ENCODE results near the gene RFX8.

RFX8 gene

DNA sequence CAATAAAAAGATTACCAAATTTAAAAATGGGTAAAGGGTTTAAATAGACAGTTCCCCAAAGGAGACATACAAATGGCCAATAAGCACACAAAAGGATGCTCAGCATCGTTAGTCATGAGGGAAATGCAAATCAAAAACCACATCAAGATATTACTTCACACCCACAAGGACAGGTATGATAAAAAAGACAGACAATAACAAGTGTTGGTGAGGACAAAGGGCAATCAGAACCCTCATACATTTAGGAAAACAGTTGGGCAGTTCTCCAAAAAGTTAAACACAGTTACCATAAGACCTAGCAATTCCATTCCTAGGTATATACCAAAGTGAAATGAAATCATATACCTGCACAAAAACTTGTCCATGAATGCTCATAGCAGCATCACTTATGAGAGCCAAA, 102.1 kb downstream of the RFX8 start:
- Mint-ChIP-seq H3K4me3 (no peak overlapping the region), H3K4me1 (ENCODE audit: low read depth) (no peaks in the 10 kb centered on the region), H3K27me3 (no peaks in the 10 kb centered on the region), H3K36me3 (ENCODE audit: low read depth) (no peaks in the 10 kb centered on the region), H3K27ac (no peak overlapping the region), H3K9me3 (peaks cover 9% of the 10 kb centered on the region)

DNA sequence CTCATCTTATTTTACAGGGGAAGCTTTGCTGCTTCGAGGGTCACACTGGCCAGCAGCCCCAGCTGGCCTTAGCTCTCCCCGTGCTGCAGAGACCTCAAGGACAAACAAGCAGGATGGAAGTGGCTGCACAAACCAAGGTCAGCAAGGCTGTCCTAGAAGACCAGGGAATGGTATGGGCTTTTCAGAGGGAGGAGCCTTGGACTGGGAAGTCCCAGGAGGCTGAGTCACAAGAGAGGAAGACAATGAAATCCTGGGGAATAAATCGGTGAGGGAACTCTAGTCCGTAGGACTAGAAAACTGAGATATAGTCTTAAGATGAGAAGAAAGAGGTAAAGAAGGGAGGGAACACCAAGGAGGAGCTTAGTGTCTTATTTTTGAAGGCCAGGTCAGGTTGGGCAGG, 103.3 kb downstream of the RFX8 start:
- Mint-ChIP-seq H3K36me3 (ENCODE audit: low read depth) (no peaks in the 10 kb centered on the region), H3K27ac (no peak overlapping the region), H3K9me3 (peaks cover 9% of the 10 kb centered on the region), H3K4me1 (ENCODE audit: low read depth) (no peaks in the 10 kb centered on the region), H3K4me3 (no peak overlapping the region), H3K27me3 (no peaks in the 10 kb centered on the region)

DNA sequence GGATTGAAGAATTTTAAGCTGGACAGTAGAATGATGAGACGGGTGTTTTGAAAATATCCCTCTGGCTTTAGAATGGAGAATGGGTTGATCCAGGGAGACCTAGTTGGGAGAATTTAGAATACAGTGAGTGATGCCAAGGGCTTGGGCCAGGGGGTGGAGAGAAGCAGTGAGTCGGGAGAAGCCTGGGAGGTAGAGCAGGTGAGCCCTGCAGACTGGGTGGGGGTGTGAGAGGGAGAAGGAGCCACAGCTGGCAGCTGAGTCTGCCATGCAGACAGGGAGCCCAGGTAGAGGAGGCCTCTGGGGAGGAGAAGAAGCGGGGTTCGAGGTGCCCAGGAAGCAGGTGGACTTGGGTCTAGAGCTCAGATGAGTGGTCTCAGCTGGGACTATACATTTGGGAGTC, 105.8 kb downstream of the RFX8 start:
- Mint-ChIP-seq H3K36me3 (ENCODE audit: low read depth) (no peaks in the 10 kb centered on the region), H3K9me3 (peaks cover 9% of the 10 kb centered on the region), H3K4me3 (no peak overlapping the region), H3K27ac (no peak overlapping the region), H3K27me3 (no peaks in the 10 kb centered on the region), H3K4me1 (ENCODE audit: low read depth) (no peaks in the 10 kb centered on the region)

GRCh38 chr2:101368376-101368775, 106.5 kb downstream of the RFX8 start:
- H3K4me3 Mint-ChIP-seq, result no peak overlapping the region
- H3K27ac Mint-ChIP-seq, result no peak overlapping the region
- H3K4me1 Mint-ChIP-seq (ENCODE audit: low read depth), result no peaks in the 10 kb centered on the region
- H3K36me3 Mint-ChIP-seq (ENCODE audit: low read depth), result no peaks in the 10 kb centered on the region
- H3K27me3 Mint-ChIP-seq, result no peaks in the 10 kb centered on the region
- H3K9me3 Mint-ChIP-seq, result peaks cover 8% of the 10 kb centered on the region

- Mint-ChIP-seq H3K4me1 (ENCODE audit: low read depth) (peaks cover under 1% of the 10 kb centered on the region), H3K27ac (no peak overlapping the region), H3K9me3 (no peaks in the 10 kb centered on the region), H3K27me3 (no peaks in the 10 kb centered on the region), H3K4me3 (no peak overlapping the region), H3K36me3 (ENCODE audit: low read depth) (no peaks in the 10 kb centered on the region)
Measured at GRCh38 chr2:101367508-101367907, 107.4 kb downstream of the RFX8 start.

- H3K27me3 Mint-ChIP-seq, result no peaks in the 10 kb centered on the region
- H3K4me1 Mint-ChIP-seq (ENCODE audit: low read depth), result peaks cover 19% of the 10 kb centered on the region
- no peak overlapping the region for H3K4me3 Mint-ChIP-seq
- no peaks in the 10 kb centered on the region for H3K9me3 Mint-ChIP-seq
- H3K36me3 Mint-ChIP-seq (ENCODE audit: low read depth), result no peaks in the 10 kb centered on the region
- no peak overlapping the region for H3K27ac Mint-ChIP-seq
Measured at GRCh38 chr2:101364878-101365277, 110.0 kb downstream of the RFX8 start.

DNA sequence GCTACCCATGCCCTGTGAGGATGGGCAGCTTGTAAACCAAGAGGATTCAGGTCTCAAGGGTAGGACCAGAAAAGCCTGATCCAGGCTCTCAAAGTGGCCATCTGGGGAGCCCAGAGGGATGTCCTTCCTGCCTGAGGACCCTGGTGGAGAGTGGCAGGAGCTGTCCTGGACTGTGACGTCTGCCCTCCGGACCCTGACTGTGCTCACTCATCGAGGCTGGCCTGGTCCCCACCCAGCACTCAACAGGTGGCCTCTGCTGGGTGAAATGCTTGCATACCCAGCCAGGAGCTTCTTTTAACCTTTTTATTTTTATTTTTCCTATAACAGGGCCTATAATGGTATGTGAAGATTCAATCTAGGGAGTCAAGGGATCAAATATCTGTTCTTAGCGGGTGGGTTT, 112.1 kb downstream of the RFX8 start:
- Mint-ChIP-seq H3K36me3 (ENCODE audit: low read depth) (no peaks in the 10 kb centered on the region), H3K4me1 (ENCODE audit: low read depth) (peaks cover 19% of the 10 kb centered on the region), H3K4me3 (no peak overlapping the region), H3K9me3 (no peaks in the 10 kb centered on the region), H3K27ac (no peak overlapping the region), H3K27me3 (no peaks in the 10 kb centered on the region)

DNA sequence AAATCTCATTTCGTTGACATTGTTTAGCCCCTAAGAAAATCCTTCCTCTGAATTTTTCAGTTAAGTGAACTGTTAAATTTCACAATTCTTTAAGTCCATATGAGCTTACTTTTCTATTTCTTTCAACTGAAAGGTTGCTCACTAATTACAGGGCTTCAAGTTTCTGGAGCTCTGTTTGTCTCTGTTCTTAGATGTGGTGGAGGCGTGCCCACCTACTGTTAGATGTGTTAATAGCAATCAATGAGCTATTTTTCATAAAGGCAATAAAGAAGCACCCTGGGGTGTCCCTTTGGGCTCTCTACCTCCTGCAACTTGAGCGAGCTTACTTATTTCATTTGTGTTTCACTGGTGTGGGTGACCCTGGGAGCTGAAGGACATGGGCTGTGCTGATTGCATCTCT, 112.6 kb downstream of the RFX8 start:
- Mint-ChIP-seq H3K9me3 (no peaks in the 10 kb centered on the region), H3K4me3 (no peak overlapping the region), H3K27ac (no peak overlapping the region), H3K27me3 (no peaks in the 10 kb centered on the region), H3K4me1 (ENCODE audit: low read depth) (peaks cover 19% of the 10 kb centered on the region), H3K36me3 (ENCODE audit: low read depth) (no peaks in the 10 kb centered on the region)

DNA sequence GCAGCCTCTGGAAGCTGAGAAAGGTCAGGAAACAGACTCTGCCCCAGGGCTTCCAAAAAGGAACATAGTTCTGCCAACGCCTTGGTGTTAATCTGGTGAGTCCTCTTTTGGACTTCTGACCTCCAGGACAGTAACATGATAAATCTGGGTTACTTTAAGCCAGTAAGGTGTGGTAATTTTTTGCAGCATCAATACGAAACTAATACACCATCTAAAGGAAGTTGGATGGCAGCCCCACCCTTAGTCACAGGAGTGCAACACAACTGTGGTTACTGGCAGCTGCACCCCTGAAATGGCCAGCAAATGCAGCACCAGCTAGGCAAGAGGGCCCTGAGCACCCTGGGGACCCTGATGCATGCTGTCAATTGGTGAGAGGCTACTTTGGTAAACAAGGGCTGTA, 113.4 kb downstream of the RFX8 start:
- Mint-ChIP-seq H3K36me3 (ENCODE audit: low read depth) (no peaks in the 10 kb centered on the region), H3K27ac (no peak overlapping the region), H3K9me3 (no peaks in the 10 kb centered on the region), H3K4me3 (no peak overlapping the region), H3K4me1 (ENCODE audit: low read depth) (peaks cover 19% of the 10 kb centered on the region), H3K27me3 (no peaks in the 10 kb centered on the region)

- Mint-ChIP-seq H3K9me3 (no peaks in the 10 kb centered on the region), H3K27me3 (no peaks in the 10 kb centered on the region), H3K4me1 (ENCODE audit: low read depth) (peaks cover 19% of the 10 kb centered on the region), H3K27ac (no peak overlapping the region), H3K4me3 (no peak overlapping the region), H3K36me3 (ENCODE audit: low read depth) (no peaks in the 10 kb centered on the region)
Measured at GRCh38 chr2:101361121-101361520, 113.8 kb downstream of the RFX8 start.

DNA sequence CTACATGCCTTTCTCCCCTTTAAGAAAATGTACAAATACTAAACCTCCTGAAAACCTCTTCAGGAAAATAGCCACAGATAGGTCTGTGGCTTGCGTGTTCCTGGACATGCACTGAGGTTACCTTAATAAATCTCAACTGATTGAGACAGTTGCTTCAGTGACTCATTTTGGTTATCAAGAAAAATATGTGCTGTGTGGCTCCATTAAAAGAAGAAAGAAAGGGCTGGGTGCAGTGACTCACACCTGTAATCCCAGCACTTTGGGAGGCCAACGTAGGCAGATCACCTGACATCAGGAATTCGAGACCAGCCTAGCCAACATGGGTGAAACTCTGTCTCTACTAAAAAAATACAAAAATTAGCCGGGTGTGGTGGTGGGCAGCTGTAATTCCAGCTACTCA, 114.7 kb downstream of the RFX8 start:
- H3K27me3 Mint-ChIP-seq, result no peaks in the 10 kb centered on the region
- peaks cover 19% of the 10 kb centered on the region for H3K4me1 Mint-ChIP-seq (ENCODE audit: low read depth)
- H3K36me3 Mint-ChIP-seq (ENCODE audit: low read depth), result no peaks in the 10 kb centered on the region
- H3K9me3 Mint-ChIP-seq, result no peaks in the 10 kb centered on the region
- H3K4me3 Mint-ChIP-seq, result no peak overlapping the region
- no peak overlapping the region for H3K27ac Mint-ChIP-seq

DNA sequence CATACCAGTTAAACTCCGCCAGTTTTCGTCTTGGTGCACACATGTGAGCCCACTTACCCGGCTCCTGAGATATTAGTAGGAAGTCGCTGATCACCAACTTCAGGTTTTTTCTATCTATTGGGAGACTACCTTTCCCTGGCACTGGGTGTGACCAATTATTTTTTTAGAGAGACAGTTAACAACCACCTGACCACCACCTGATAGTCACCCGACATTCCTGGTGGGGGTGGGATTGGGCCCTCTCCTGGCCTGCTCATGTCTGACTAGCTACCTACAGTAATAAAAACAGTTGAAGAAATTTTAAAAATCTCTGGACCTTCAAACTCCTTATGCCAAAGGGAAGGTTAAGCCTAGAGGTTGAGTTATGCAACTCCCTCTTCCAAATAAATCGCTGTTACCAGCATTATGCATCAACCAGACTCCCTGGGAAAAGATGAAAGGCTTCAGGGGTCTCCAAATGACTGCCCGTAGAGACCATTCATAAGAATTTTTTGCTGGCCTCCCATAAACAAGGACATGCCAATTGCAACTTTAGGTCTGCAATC, 115.4 kb downstream of the RFX8 start:
- Mint-ChIP-seq H3K27me3 (no peaks in the 10 kb centered on the region), H3K4me1 (ENCODE audit: low read depth) (peaks cover 19% of the 10 kb centered on the region), H3K9me3 (no peaks in the 10 kb centered on the region), H3K36me3 (ENCODE audit: low read depth) (no peaks in the 10 kb centered on the region), H3K27ac (no peak overlapping the region), H3K4me3 (no peak overlapping the region)

DNA sequence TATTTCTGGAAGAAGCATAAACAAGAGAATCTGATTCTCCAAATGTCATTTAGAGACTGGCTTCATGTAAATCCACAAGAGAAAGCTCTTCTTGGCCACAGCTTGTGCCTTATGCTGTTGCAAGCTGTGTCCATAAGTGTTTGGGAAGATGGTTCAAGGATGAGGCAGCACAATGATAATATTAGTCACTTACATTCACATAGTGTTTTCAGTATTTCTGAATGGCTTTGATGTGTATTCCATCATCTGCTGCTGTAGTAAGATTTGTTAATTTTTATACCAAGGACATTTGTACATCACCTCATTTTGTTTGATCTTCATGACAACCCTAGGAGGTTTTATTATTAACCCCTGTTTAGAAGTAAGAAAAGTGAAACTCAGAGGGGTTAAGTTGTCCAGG, 117.5 kb downstream of the RFX8 start:
- H3K27ac Mint-ChIP-seq, result no peak overlapping the region
- no peak overlapping the region for H3K4me3 Mint-ChIP-seq

GRCh38 chr2:101356521-101356920, 118.4 kb downstream of the RFX8 start:
- no peaks in the 10 kb centered on the region for H3K36me3 Mint-ChIP-seq (ENCODE audit: low read depth)
- H3K4me1 Mint-ChIP-seq (ENCODE audit: low read depth), result peaks cover 9% of the 10 kb centered on the region
- no peaks in the 10 kb centered on the region for H3K9me3 Mint-ChIP-seq
- H3K27ac Mint-ChIP-seq, result no peak overlapping the region
- no peak overlapping the region for H3K4me3 Mint-ChIP-seq
- H3K27me3 Mint-ChIP-seq, result no peaks in the 10 kb centered on the region

More for the DNA sequence above, 117.5 kb downstream of the RFX8 start:
- Mint-ChIP-seq H3K9me3 (no peaks in the 10 kb centered on the region), H3K4me1 (ENCODE audit: low read depth) (peaks cover 17% of the 10 kb centered on the region), H3K27me3 (no peaks in the 10 kb centered on the region), H3K36me3 (ENCODE audit: low read depth) (no peaks in the 10 kb centered on the region)

DNA sequence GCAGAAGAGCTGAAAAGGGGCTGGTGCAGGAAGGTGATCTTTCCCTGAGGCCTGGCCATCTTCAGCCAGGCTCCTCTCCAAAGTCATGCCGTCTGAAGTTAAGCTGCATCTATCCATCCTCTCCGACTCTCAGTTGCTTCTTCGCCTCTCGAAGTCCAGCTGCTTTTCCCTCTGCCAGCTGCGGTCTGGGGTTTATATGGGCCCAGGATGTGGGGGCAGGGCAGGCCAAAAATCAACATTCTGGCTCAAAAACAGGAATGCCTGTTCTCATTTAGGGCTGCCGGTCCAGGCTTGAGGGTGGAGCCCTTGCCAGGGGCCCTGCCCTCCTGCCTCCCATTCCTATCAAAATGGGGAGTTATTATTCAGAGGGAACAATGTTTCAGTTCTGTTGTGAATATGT, 118.9 kb downstream of the RFX8 start:
- Mint-ChIP-seq H3K27ac (no peak overlapping the region), H3K27me3 (no peaks in the 10 kb centered on the region), H3K36me3 (ENCODE audit: low read depth) (no peaks in the 10 kb centered on the region), H3K4me3 (no peak overlapping the region), H3K4me1 (ENCODE audit: low read depth) (peaks cover 4% of the 10 kb centered on the region), H3K9me3 (no peaks in the 10 kb centered on the region)

DNA sequence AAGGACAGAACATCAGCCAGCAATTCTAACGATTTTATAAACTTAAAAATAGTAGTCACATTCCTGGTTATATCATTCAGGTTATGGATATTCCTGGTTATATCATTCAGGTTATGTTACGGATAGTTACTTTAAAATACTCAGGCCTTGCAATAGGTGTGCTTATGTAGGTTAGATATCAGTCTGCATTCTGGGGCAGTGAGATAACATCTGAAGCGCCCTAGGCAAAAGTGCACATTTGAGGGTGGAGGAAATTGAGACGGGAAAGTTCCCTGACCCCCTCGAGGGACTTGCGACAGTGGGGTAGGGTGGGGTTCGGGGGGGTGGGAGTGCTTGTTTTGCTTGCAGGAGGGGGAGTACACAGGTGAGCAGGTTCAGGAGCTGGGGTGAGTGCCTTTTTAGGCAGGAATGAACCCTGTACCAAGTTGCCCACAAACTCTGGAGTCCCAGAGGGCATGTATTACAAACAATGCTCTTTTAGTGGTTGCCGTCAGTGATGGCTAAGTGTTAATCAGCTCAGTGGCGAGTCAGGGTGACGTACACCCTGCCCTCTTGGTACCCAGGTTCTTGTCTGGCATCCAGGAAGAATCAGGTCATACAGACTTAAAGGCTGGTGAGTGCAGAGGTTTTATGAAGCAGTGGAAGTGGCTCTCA, 119.4 kb downstream of the RFX8 start:
- no peaks in the 10 kb centered on the region for H3K36me3 Mint-ChIP-seq (ENCODE audit: low read depth)

More for the DNA sequence above, 119.4 kb downstream of the RFX8 start:
- Mint-ChIP-seq H3K27ac (no peak overlapping the region), H3K4me1 (ENCODE audit: low read depth) (no peaks in the 10 kb centered on the region), H3K9me3 (no peaks in the 10 kb centered on the region), H3K4me3 (no peak overlapping the region), H3K27me3 (no peaks in the 10 kb centered on the region)

Measured in stimulated activated naive CD8-positive, alpha-beta T cell treated with anti-CD3 and anti-CD28 coated beads, Interleukin-15, Interleukin-2, amounts not matched to agents 100 ng/mL and 50 ng/mL, for 24 hours (primary cell).